IMR-90 (cell line): Measurements from ENCODE around the gene SNX30. TPM values are rescaled to one million over a fixed set of nuclear protein-coding genes. Genes with fewer than 3 reads are reported as not detected.

Source experiments
- ATAC-seq: fragments of 200-7000 bp; cut with Tn5 transposase; 2 replicates; pipeline ENCODE4 v1.9.1; 2020; ENCODE audit warnings: low read depth, mild to moderate bottlenecking, moderate library complexity
- BruUV-seq: library from RNA; stranded (reverse); fragments of 400-500 nt; replicated peaks from 2 replicates; lab custom pipeline; 2021; lab: Mats Ljungman, UMichigan
- CTCF ChIA-PET: fragments of 300-600 bp; formaldehyde crosslinking; extraction: SDS; loops from one replicate; lab custom pipeline; 2021; ENCODE audit warnings: antibody characterized with exemption; lab: Yijun Ruan, JAX
- POLR2A ChIA-PET: fragments of 300-600 bp; sonication (Branson Sonifier 250); formaldehyde crosslinking; loops from one replicate; lab custom pipeline; 2022; ENCODE audit warnings: antibody characterized with exemption; ENCODE audit not compliant: unreplicated experiment; lab: Charles Lee
- DNase-seq: peaks from one replicate; pipeline ENCODE4 v3.0.0; 2013
- H2AFZ ChIP-seq: replicated peaks from 2 replicates; pipeline ENCODE3; 2013; ENCODE audit warnings: low read length, mild to moderate bottlenecking; ENCODE audit not compliant: poor library complexity
- H2AK5ac ChIP-seq: 2 replicates; pipeline ENCODE4 v1.6.1; 2013; ENCODE audit warnings: low read depth, low read length, inconsistent platforms
- H2AK9ac ChIP-seq: replicated peaks from 2 replicates; pipeline ENCODE3; 2013; ENCODE audit warnings: mild to moderate bottlenecking, low read depth, low read length, moderate library complexity; ENCODE audit not compliant: poor library complexity
- H2BK120ac ChIP-seq: 2 replicates; pipeline ENCODE4 v1.6.1; 2013; ENCODE audit warnings: low read depth, low read length, inconsistent platforms
- H2BK15ac ChIP-seq: 3 replicates; pipeline ENCODE4 v1.6.1; 2013; ENCODE audit warnings: low read depth, low read length, inconsistent platforms
- H2BK20ac ChIP-seq: 2 replicates; pipeline ENCODE4 v1.6.1; 2013; ENCODE audit warnings: low read depth, mild to moderate bottlenecking, inconsistent platforms, low read length, moderate library complexity
- H2BK5ac ChIP-seq: 2 replicates; pipeline ENCODE4 v1.6.1; 2013; ENCODE audit warnings: mild to moderate bottlenecking, low read depth, low read length, inconsistent platforms; ENCODE audit not compliant: poor library complexity, severe bottlenecking
- H3K14ac ChIP-seq: replicated peaks from 2 replicates; pipeline ENCODE4 v1.6.1; 2013; ENCODE audit warnings: low read depth, low read length, inconsistent platforms
- H3K18ac ChIP-seq: 2 replicates; pipeline ENCODE4 v1.6.1; 2013; ENCODE audit warnings: low read depth, low read length, control low read depth
- H3K23ac ChIP-seq: 2 replicates; pipeline ENCODE4 v1.6.1; 2013; ENCODE audit warnings: low read depth, low read length, inconsistent platforms
- H3K27ac ChIP-seq: 2 replicates; pipeline ENCODE4 v1.5.1; 2013; ENCODE audit warnings: mild to moderate bottlenecking, control low read depth, low read length; ENCODE audit not compliant: insufficient read depth
- H3K27me3 ChIP-seq: 2 replicates; pipeline ENCODE4 v1.6.1; 2013; ENCODE audit warnings: low read length; ENCODE audit not compliant: control insufficient read depth, insufficient read depth
- H3K36me3 ChIP-seq: 2 replicates; pipeline ENCODE4 v1.6.1; 2013; ENCODE audit warnings: low read length, mixed read lengths; ENCODE audit not compliant: control insufficient read depth, insufficient read depth
- H3K4ac ChIP-seq: 2 replicates; pipeline ENCODE4 v1.6.1; 2013; ENCODE audit warnings: low read depth, low read length, inconsistent platforms
- H3K4me1 ChIP-seq: 2 replicates; pipeline ENCODE4 v1.6.1; 2013; ENCODE audit warnings: low read length, mixed read lengths; ENCODE audit not compliant: control insufficient read depth, insufficient read depth
- H3K4me2 ChIP-seq: 2 replicates; pipeline ENCODE4 v1.6.1; 2013; ENCODE audit warnings: low read depth, mild to moderate bottlenecking, control low read depth, low read length, moderate library complexity
- H3K4me3 ChIP-seq: 2 replicates; pipeline ENCODE4 v1.5.1; 2013; ENCODE audit warnings: low read depth, mild to moderate bottlenecking, control low read depth, low read length, moderate library complexity; ENCODE audit not compliant: insufficient read depth
- H3K56ac ChIP-seq: 2 replicates; pipeline ENCODE4 v1.6.1; 2013; ENCODE audit warnings: low read length, inconsistent platforms; ENCODE audit not compliant: insufficient read depth; ENCODE audit errors: extremely low read depth
- H3K79me1 ChIP-seq, 2 experiments: 2 replicates each; pipeline ENCODE4 v1.6.1; 2013; ENCODE audit warnings: low read length in 2 of 2, inconsistent platforms in 1 of 2, low read depth in 1 of 2
- H3K9ac ChIP-seq: 2 replicates; pipeline ENCODE4 v1.6.1; 2013; ENCODE audit warnings: low read depth, low read length, control low read depth
- H3K9me1 ChIP-seq: 2 replicates; pipeline ENCODE4 v1.6.1; 2013; ENCODE audit warnings: low read length, inconsistent platforms; ENCODE audit not compliant: insufficient read depth
- H3K9me3 ChIP-seq: 2 replicates; pipeline ENCODE4 v1.6.1; 2013; ENCODE audit warnings: low read length; ENCODE audit not compliant: control insufficient read depth, insufficient read depth
- H4K20me1 ChIP-seq: 2 replicates; pipeline ENCODE4 v1.6.1; 2013; ENCODE audit warnings: low read length, inconsistent platforms; ENCODE audit not compliant: insufficient read depth
- H4K5ac ChIP-seq: 2 replicates; pipeline ENCODE4 v1.6.1; 2013; ENCODE audit warnings: mild to moderate bottlenecking, low read depth, low read length, control low read depth
- H4K8ac ChIP-seq, 2 experiments: 2 replicates each; pipeline ENCODE4 v1.6.1; 2013; ENCODE audit warnings: low read depth in 2 of 2, low read length in 2 of 2, control low read depth in 1 of 2, inconsistent platforms in 1 of 2
- H4K91ac ChIP-seq: 2 replicates; pipeline ENCODE4 v1.6.1; 2013; ENCODE audit warnings: low read depth, low read length, inconsistent platforms; ENCODE audit not compliant: insufficient read depth
- CEBPB ChIP-seq: IDR thresholded peaks from 2 replicates; pipeline ENCODE4 v1.6.1; 2012; ENCODE audit warnings: low read depth, low read length, improper control_type of control experiment
- CHD1 ChIP-seq: IDR thresholded peaks from 2 replicates; pipeline ENCODE4 v1.6.1; 2012; ENCODE audit warnings: low read depth, low read length, improper control_type of control experiment
- FOS ChIP-seq: fragments of 150-350 bp; IDR thresholded peaks from 2 replicates; pipeline ENCODE4 v1.6.1; 2016; ENCODE audit warnings: low read depth, low read length
- MAFK ChIP-seq: IDR thresholded peaks from 2 replicates; pipeline ENCODE4 v1.6.1; 2012; ENCODE audit warnings: low read depth, low read length, improper control_type of control experiment
- MAZ ChIP-seq: IDR thresholded peaks from 2 replicates; pipeline ENCODE4 v1.6.1; 2012; ENCODE audit warnings: low read depth, mild to moderate bottlenecking, low read length, improper control_type of control experiment, moderate library complexity, borderline replicate concordance
- MXI1 ChIP-seq: IDR thresholded peaks from 2 replicates; pipeline ENCODE4 v1.6.1; 2012; ENCODE audit warnings: low read depth, mild to moderate bottlenecking, low read length, moderate library complexity, borderline replicate concordance
- RCOR1 ChIP-seq: IDR thresholded peaks from 2 replicates; pipeline ENCODE4 v1.6.1; 2012; ENCODE audit warnings: mild to moderate bottlenecking, low read length, improper control_type of control experiment; ENCODE audit not compliant: insufficient replicate concordance
- RFX5 ChIP-seq: IDR thresholded peaks from 2 replicates; pipeline ENCODE4 v1.8.0; 2012; ENCODE audit warnings: low read depth, mild to moderate bottlenecking, low read length, moderate library complexity
- USF2 ChIP-seq: fragments of 150-350 bp; IDR thresholded peaks from 2 replicates; pipeline ENCODE4 v1.6.1; 2017; ENCODE audit warnings: mild to moderate bottlenecking, antibody characterized with exemption, low read length, low read depth
- WGBS, 2 experiments: methylation state at CpG; one replicate each; pipeline versions ENCODE4 v1.1.5 to v1.1.7; 2013; ENCODE audit warnings: missing lambda C conversion rate in 2 of 2; ENCODE audit not compliant: insufficient read length in 1 of 2; ENCODE audit errors: extremely low coverage in 2 of 2; 5-methylcytosine and 5-hydroxymethylcytosine counted together
- dilution Hi-C: fragments of 300-500 bp; cut with HindIII; formaldehyde crosslinking; loops from one replicate; pipeline ENCODE4 v1.14.3; 2018; ENCODE audit warnings: low sequenced_read_pairs; ENCODE audit not compliant: unreplicated experiment
- in situ Hi-C: fragments of 300-500 bp; cut with MboI; formaldehyde crosslinking; loops from 3 replicates; pipeline ENCODE4 v1.14.3; 2019; ENCODE audit warnings: low sequenced_read_pairs, inconsistent platforms, mixed read lengths
- intact Hi-C: fragments of 100-400 bp; cut with micrococcal nuclease; formaldehyde crosslinking; loops from 2 replicates; pipeline ENCODE4 v1.10.0; 2022
- polyA plus RNA-seq, 3 experiments: library from polyadenylated mRNA; depleted of rRNA; stranded (reverse); fragments of >200 nt; gene quantifications; 2 replicates each; pipeline ENCODE4 v1.2.3, GENCODE V29; 2012; ENCODE audit warnings: low replicate concordance in 1 of 3
- total RNA-seq: library from RNA; depleted of rRNA; stranded (reverse); fragments of >200 nt; gene quantifications from 2 replicates; pipeline ENCODE4 v1.2.3, GENCODE V29; 2012
- TF ChIP-seq, protein P1 (sequence below): conservative IDR thresholded peaks from 2 replicates; pipeline ENCODE4 v1.5.1; 2012; ENCODE audit warnings: mild to moderate bottlenecking, low read depth, low read length, improper control_type of control experiment

The SNX30 gene
- total and polyA plus RNA-seq, 2 of the 4 experiments (the other 2 are of a cell fraction) = 8.0 to 18.8 TPM

- Histone ChIP-seq H4K91ac (no peak overlapping the region), H3K4me1 (peaks cover 2% of the 10 kb centered on the region; the same call in 1 of the 2 replicates), H2BK15ac (no peak overlapping the region), H3K27me3 (no peaks in the 10 kb centered on the region), H4K20me1 (no peaks in the 10 kb centered on the region; the same call in 1 of the 2 replicates), H3K9me1 (peaks cover 11% of the 10 kb centered on the region; the same call in 1 of the 2 replicates), H4K8ac (no peak overlapping the region), H4K5ac (no peak overlapping the region), H3K4ac (no peak overlapping the region), H3K36me3 (peaks cover 1% of the 10 kb centered on the region), H3K4me2 (no peak overlapping the region), H2AK9ac (no peak overlapping the region), H2BK20ac (no peak overlapping the region), H3K4me3 (no peak overlapping the region), H2BK120ac (no peak overlapping the region), H3K56ac (no peak overlapping the region), H2AFZ (no peak overlapping the region), H2AK5ac (no peak overlapping the region), H2BK5ac (no peak overlapping the region), H3K18ac (no peak overlapping the region), H3K79me1 (peaks cover 8% of the 10 kb centered on the region in 2 experiments; a peak in 2 of 4 replicates), H3K9me3 (no peaks in the 10 kb centered on the region), H3K14ac (no peak overlapping the region), H3K27ac (no peak overlapping the region), H3K23ac (no peak overlapping the region), H3K9ac (no peak overlapping the region)
- intact Hi-C loops (no loop called here), in situ Hi-C loops (loop anchor here (25.0 kb wide), 1 partner anchor 356 kb away; no protein-coding TSS in a partner anchor), dilution Hi-C loops (no loop called here)
- ChIA-PET POLR2A (no interaction called here), CTCF (no interaction called here)
- DNase-seq = no peak
- no CpG with 5 or more reads among the region's 5 CpGs for whole genome bisulfite sequencing, 2 experiments
- no peak for ATAC-seq
- BruUV-seq = no TSS peak
- TF ChIP-seq USF2 (no peak), RCOR1 (no peak), FOS (no peak), MXI1 (no peak), CEBPB (no peak), RFX5 (no peak), MAZ (no peak), CHD1 (no peak), MAFK (no peak)
- TF ChIP-seq, protein P1, sequence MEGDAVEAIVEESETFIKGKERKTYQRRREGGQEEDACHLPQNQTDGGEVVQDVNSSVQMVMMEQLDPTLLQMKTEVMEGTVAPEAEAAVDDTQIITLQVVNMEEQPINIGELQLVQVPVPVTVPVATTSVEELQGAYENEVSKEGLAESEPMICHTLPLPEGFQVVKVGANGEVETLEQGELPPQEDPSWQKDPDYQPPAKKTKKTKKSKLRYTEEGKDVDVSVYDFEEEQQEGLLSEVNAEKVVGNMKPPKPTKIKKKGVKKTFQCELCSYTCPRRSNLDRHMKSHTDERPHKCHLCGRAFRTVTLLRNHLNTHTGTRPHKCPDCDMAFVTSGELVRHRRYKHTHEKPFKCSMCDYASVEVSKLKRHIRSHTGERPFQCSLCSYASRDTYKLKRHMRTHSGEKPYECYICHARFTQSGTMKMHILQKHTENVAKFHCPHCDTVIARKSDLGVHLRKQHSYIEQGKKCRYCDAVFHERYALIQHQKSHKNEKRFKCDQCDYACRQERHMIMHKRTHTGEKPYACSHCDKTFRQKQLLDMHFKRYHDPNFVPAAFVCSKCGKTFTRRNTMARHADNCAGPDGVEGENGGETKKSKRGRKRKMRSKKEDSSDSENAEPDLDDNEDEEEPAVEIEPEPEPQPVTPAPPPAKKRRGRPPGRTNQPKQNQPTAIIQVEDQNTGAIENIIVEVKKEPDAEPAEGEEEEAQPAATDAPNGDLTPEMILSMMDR = no peak
Observed at GRCh38 chr9:112817860-112818203, 67.3 kb downstream of the SNX30 start.
